Kidney (tissue), 14 donors: Measurements from ENCODE around the gene UCHL3. TPM values are rescaled to one million over a fixed set of nuclear protein-coding genes. Genes with fewer than 3 reads are reported as not detected.

ENCODE experiments used
- DNase-seq, 5 donors: peaks; one replicate each; pipeline ENCODE4 v3.0.0-alpha.2; 2013 to 2020
- FAIRE-seq: peaks from 2 replicates; lab custom pipeline; 2012; peaks lifted over from hg19 to GRCh38; lab: Jason Lieb, UNC
- H3K27ac ChIP-seq, 2 donors: one replicate each; pipeline ENCODE4 v1.7.0; 2013; ENCODE audit warnings: low read depth in 2 of 2, low read length in 2 of 2, inconsistent platforms in 1 of 2
- H3K27me3 ChIP-seq: one replicate; pipeline ENCODE4 v1.7.1; 2013; ENCODE audit warnings: low read length, inconsistent platforms; ENCODE audit not compliant: control insufficient read depth, insufficient read depth
- H3K36me3 ChIP-seq, 3 donors: one replicate each; pipeline versions ENCODE4 v1.7.0 to v1.7.1; 2013; ENCODE audit warnings: low read length in 3 of 3, control low read depth in 1 of 3, inconsistent platforms in 1 of 3; ENCODE audit not compliant: insufficient read depth in 3 of 3, control insufficient read depth in 2 of 3
- H3K4me1 ChIP-seq, 3 donors: one replicate each; pipeline versions ENCODE4 v1.7.0 to v1.7.1; 2013; ENCODE audit warnings: low read length in 3 of 3, inconsistent platforms in 1 of 3, low read depth in 1 of 3; ENCODE audit not compliant: control insufficient read depth in 2 of 3, insufficient read depth in 2 of 3
- H3K4me3 ChIP-seq, 3 donors: one replicate each; pipeline versions ENCODE4 v1.7.0 to v1.8.1; 2013; ENCODE audit warnings: low read length in 3 of 3, control low read depth in 1 of 3, inconsistent platforms in 1 of 3
- H3K9ac ChIP-seq, 3 donors: one replicate each; pipeline versions ENCODE4 v1.7.0 to v1.7.1; 2013; ENCODE audit warnings: low read length in 3 of 3, control low read depth in 1 of 3, inconsistent platforms in 1 of 3
- H3K9me3 ChIP-seq, 3 donors: one replicate each; pipeline versions ENCODE4 v1.7.0 to v1.7.1; 2013; ENCODE audit warnings: low read length in 3 of 3, control low read depth in 1 of 3, inconsistent platforms in 1 of 3; ENCODE audit not compliant: control insufficient read depth in 2 of 3, insufficient read depth in 1 of 3
- CTCF ChIP-seq: IDR thresholded peaks from 3 replicates; pipeline ENCODE4 v1.5.1; 2012; ENCODE audit warnings: mild to moderate bottlenecking, moderate library complexity, borderline replicate concordance; ENCODE audit not compliant: insufficient read depth; ENCODE audit errors: extremely low read depth
- intact Hi-C: fragments of 100-400 bp; cut with DNase I; formaldehyde crosslinking; loops from one replicate; pipeline ENCODE4 v1.11.1; 2022
- polyA plus RNA-seq: library from polyadenylated mRNA; stranded (reverse); fragments of 350-450 nt; fragmentation: Illumina TruSeq; extraction: RNeasy Lipid Tissue Mini Kit (QIAGEN cat#74804); gene quantifications from one replicate; pipeline ENCODE4 v1.2.3, GENCODE V29; 2014; ENCODE audit warnings: low read depth, low replicate concordance; ENCODE audit not compliant: insufficient read depth
- total RNA-seq: library from RNA; stranded (reverse); fragmentation: NEBNext Ultra II Directional; extraction: Animal tissue kit (Norgen Biotek cat#: 25700); gene quantifications from one replicate; pipeline ENCODE4 v1.2.1, GENCODE V29; 2021
- donor health status: control.
- donor health status: control.
- donor health status: control.
- donor health status: control.
- donor health status: control.
- donor health status: DM: yes; HTN: yes; CAD: no.
- donor health status: Normal renal cell carcinoma (clear cell type).

UCHL3 gene
- total and polyA plus RNA-seq, 2 donors from 2014 or later = 26.0 to 65.0 TPM

GRCh38 chr13:75635828-75636435 is 86.3 kb downstream of the UCHL3 start, which contains the start of gene LMO7:
Gene LMO7 (plus strand): TSS chr13:75636330. CDS start chr13:75636658, 328 bp downstream.
- H3K36me3 ChIP-seq = no peaks in the 10 kb centered on the region
- H3K9ac ChIP-seq = peak within 1 kb of the TSS; percentile 56 to 83 (median 80)
- no peaks in the 10 kb centered on the region for H3K27me3 ChIP-seq
- TF ChIP-seq CTCF = no peak
- intact Hi-C loops = no loop called here
- H3K4me3 ChIP-seq = peak within 1 kb of the TSS; percentile 74 to 92 (median 88)
- no peaks in the 10 kb centered on the region for H3K9me3 ChIP-seq
- peak within 1 kb of the TSS; percentile 72 to 93 for H3K27ac ChIP-seq
- DNase-seq (peak in 4 of 5 donors; percentile 66 to 93 (median 74)), FAIRE-seq (no peak)
- H3K4me1 ChIP-seq = peaks cover 0 to 9% (median 8%) of the 10 kb centered on the region in 3 donors

GRCh38 chr13:75636436-75637180 is 87.0 kb downstream of the UCHL3 start:
- Histone ChIP-seq H3K36me3 (no peaks in the 10 kb centered on the region), H3K27me3 (no peaks in the 10 kb centered on the region), H3K4me1 (peaks cover 0 to 11% (median 8%) of the 10 kb centered on the region in 3 donors), H3K27ac (peak overlapping the region; percentile 72 to 75), H3K4me3 (peak overlapping the region; percentile 74 to 92 (median 88)), H3K9me3 (no peaks in the 10 kb centered on the region), H3K9ac (peak overlapping the region; percentile 56 to 83 (median 80))
- peak; percentile 56 to 85 (median 69) for DNase-seq
- FAIRE-seq = no peak
- intact Hi-C loops = no loop called here
- no peak for TF ChIP-seq CTCF

GRCh38 chr13:75637181-75637750 is 87.7 kb downstream of the UCHL3 start:
- no peak for FAIRE-seq
- Histone ChIP-seq H3K27ac (peak overlapping the region; percentile 13 to 52), H3K4me1 (peaks cover 0 to 11% (median 8%) of the 10 kb centered on the region in 3 donors), H3K27me3 (no peaks in the 10 kb centered on the region), H3K9ac (peak overlapping the region; percentile 1 to 17 (median 3)), H3K36me3 (no peaks in the 10 kb centered on the region), H3K4me3 (peak overlapping the region; percentile 44 to 88 (median 71)), H3K9me3 (no peaks in the 10 kb centered on the region)
- no peak for TF ChIP-seq CTCF
- DNase-seq = peak in 3 of 5 donors; percentile 21 to 36 (median 33)
- intact Hi-C loops = no loop called here
